Upper lobe of left lung (tissue), 6 donors: ENCODE measurements around the gene CDH8. TPM values are rescaled to one million over a fixed set of nuclear protein-coding genes. Genes with fewer than 3 reads are reported as not detected.

Experiments used
- ATAC-seq, 2 donors: fragments of 200-7000 bp; cut with Tn5 transposase; one replicate each; pipeline ENCODE4 v1.9.1; 2022; ENCODE audit warnings: mild to moderate bottlenecking in 2 of 2, moderate library complexity in 2 of 2; ENCODE audit not compliant: low FRiP score in 2 of 2
- DNase-seq, 2 donors: peaks; one replicate each; pipeline ENCODE4 v3.0.0-alpha.2; 2019 to 2020
- H3K27ac ChIP-seq, 4 donors: fragments of 200-600 bp; sonication (generic); one replicate each; pipeline ENCODE4 v1.5.1; 2016 to 2019
- H3K27me3 ChIP-seq, 4 donors: fragments of 200-600 bp; sonication (generic); one replicate each; pipeline ENCODE4 v1.5.1; 2017 to 2019
- H3K36me3 ChIP-seq, 4 donors: fragments of 200-600 bp; sonication (generic); one replicate each; pipeline ENCODE4 v1.5.1; 2016 to 2019
- H3K4me1 ChIP-seq, 4 donors: fragments of 200-600 bp; sonication (generic); one replicate each; pipeline ENCODE4 v1.5.1; 2018 to 2019
- H3K4me3 ChIP-seq, 4 donors: fragments of 200-600 bp; sonication (generic); one replicate each; pipeline ENCODE4 v1.5.1; 2017 to 2019; ENCODE audit warnings: mild to moderate bottlenecking in 2 of 4, moderate library complexity in 1 of 4
- H3K9me3 ChIP-seq, 4 donors: fragments of 200-600 bp; sonication (generic); one replicate each; pipeline ENCODE4 v1.5.1; 2018 to 2019
- EP300 ChIP-seq, 4 donors: sonication (generic); formaldehyde crosslinking; IDR thresholded peaks; one replicate each; pipeline ENCODE4 v1.5.1; 2017; ENCODE audit warnings: antibody characterized with exemption in 4 of 4, control low read depth in 2 of 4
- POLR2A ChIP-seq, 4 donors: fragments of 450-650 bp; IDR thresholded peaks; one replicate each; pipeline ENCODE4 v1.5.1; 2016 to 2017; ENCODE audit warnings: antibody characterized with exemption in 4 of 4, mild to moderate bottlenecking in 2 of 4
- POLR2AphosphoS5 ChIP-seq, 2 donors: sonication (generic); formaldehyde crosslinking; IDR thresholded peaks; one replicate each; pipeline ENCODE4 v1.5.1; 2017; ENCODE audit warnings: antibody characterized with exemption in 2 of 2
- WGBS, 2 donors: methylation state at CpG; one replicate each; pipeline ENCODE4 v1.1.5; 2017 to 2018; 5-methylcytosine and 5-hydroxymethylcytosine counted together
- total RNA-seq, 6 donors: library from RNA; depleted of rRNA in 4 of 6; stranded (reverse); fragments of >200 nt in 4 of 6; gene quantifications; one replicate each; pipeline versions ENCODE4 v1.1.0 to v1.2.1, GENCODE V29; 2016 to 2021
- TF ChIP-seq, protein P1 (sequence below), 6 experiments: fragments of 450-650 bp in 4 of 6; fragments of 200-600 bp in 2 of 6; sonication (generic) in 2 of 6; IDR thresholded peaks; one replicate each; pipeline ENCODE4 v1.5.1; 2016 to 2019; ENCODE audit warnings: antibody characterized with exemption in 6 of 6
- donor health status: DM: no; HTN: no; CAD: no; lungs with moderate emphysema.
- donor health status: DM: no; HTN: yes; CAD: no; lungs with severe emphysema.

CDH8 gene
- total RNA-seq, 6 donors from 2014 or later = 0.10 to 1.8 (median 0.31) TPM; not detected in 1

DNA sequence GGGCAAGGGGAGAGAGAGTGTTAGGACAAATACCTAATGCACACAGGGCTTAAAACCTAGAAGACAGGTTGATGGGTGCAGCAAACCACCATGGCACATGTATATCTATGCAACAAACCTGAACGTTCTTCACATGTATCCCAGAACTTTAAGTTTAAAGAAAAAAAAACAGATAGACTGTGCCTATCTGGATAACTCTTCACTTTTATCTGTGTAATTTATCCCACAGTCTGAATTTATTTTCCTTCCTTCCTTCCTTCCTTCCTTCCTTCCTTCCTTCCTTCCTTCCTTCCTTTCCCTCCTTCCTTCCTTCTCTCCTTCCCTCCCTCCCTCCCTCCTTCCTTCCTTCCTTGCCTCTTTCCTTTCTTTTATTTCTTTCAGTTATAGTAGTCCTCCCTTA, 370.7 kb downstream of the CDH8 start:
- WGBS, 2 donors = 58 to 85% methylated on average over 1 of the region's 1 CpG
- ATAC-seq (no peak), DNase-seq (no peak)
- Histone ChIP-seq H3K9me3 (no peaks in the 10 kb centered on the region), H3K27me3 (no peaks in the 10 kb centered on the region), H3K4me3 (no peak overlapping the region), H3K4me1 (no peaks in the 10 kb centered on the region), H3K36me3 (no peaks in the 10 kb centered on the region), H3K27ac (no peak overlapping the region)
- TF ChIP-seq EP300 (IDR thresholded peaks at IDR 0.05) = no peak
- no peak for TF ChIP-seq POLR2A (IDR thresholded peaks at IDR 0.05)
- TF ChIP-seq, protein P1, sequence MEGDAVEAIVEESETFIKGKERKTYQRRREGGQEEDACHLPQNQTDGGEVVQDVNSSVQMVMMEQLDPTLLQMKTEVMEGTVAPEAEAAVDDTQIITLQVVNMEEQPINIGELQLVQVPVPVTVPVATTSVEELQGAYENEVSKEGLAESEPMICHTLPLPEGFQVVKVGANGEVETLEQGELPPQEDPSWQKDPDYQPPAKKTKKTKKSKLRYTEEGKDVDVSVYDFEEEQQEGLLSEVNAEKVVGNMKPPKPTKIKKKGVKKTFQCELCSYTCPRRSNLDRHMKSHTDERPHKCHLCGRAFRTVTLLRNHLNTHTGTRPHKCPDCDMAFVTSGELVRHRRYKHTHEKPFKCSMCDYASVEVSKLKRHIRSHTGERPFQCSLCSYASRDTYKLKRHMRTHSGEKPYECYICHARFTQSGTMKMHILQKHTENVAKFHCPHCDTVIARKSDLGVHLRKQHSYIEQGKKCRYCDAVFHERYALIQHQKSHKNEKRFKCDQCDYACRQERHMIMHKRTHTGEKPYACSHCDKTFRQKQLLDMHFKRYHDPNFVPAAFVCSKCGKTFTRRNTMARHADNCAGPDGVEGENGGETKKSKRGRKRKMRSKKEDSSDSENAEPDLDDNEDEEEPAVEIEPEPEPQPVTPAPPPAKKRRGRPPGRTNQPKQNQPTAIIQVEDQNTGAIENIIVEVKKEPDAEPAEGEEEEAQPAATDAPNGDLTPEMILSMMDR (IDR thresholded peaks at IDR 0.05) = no peak
- TF ChIP-seq POLR2AphosphoS5 (IDR thresholded peaks at IDR 0.05) = no peak

GRCh38 chr16:61659936-61660335, 376.3 kb downstream of the CDH8 start:
- no peak overlapping the region for H3K4me3 ChIP-seq
- no peak for TF ChIP-seq POLR2AphosphoS5 (IDR thresholded peaks at IDR 0.05)
- TF ChIP-seq, protein P1 (IDR thresholded peaks at IDR 0.05) = no peak
- no peak for TF ChIP-seq POLR2A (IDR thresholded peaks at IDR 0.05)
- no peak for TF ChIP-seq EP300 (IDR thresholded peaks at IDR 0.05)
- H3K9me3 ChIP-seq = no peaks in the 10 kb centered on the region
- ATAC-seq = no peak
- H3K27me3 ChIP-seq = no peaks in the 10 kb centered on the region
- no peaks in the 10 kb centered on the region for H3K4me1 ChIP-seq
- no peak overlapping the region for H3K27ac ChIP-seq
- no peak for DNase-seq
- H3K36me3 ChIP-seq = no peaks in the 10 kb centered on the region

DNA sequence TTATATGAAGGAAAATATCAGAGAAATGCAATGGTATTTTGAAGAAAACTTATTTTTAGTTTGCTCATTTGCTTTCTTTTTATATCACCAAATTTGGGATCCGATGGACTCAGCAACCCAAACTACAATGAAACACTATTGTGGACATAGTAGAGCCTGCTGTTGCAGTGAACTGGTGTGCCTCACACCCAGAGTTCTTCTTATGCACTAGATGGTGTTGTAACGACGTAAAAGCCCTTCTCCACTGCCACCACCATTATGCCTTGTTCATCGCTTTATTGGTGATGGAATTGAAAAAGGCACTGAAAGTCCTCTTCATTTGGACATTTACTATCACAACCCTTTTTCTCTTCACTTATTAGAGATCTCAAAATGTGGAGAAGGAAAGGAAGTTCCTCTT, 381.3 kb downstream of the CDH8 start:
- WGBS, 2 donors = 89 to 95% methylated on average over 4 of the region's 4 CpGs

DNA sequence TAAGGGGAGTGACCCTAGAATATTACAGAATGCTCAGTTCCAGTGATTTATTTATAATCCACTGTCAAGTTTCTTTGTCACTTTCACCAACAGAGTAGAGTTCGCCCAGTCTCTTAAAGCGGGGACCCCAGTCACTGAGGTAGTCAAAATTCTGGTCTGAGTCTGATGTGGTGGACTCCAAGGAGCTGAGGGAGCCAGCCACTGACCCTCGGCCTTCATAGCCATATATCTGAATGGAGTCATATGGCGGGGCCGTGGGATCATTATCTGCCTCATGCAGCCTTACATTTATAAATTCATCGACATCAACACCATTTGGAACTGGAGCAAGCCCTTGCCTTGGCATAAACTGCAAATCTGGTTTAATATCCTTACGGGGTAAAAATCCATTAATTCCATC, 382.7 kb downstream of the CDH8 start:
- Histone ChIP-seq H3K36me3 (no peaks in the 10 kb centered on the region), H3K27me3 (no peaks in the 10 kb centered on the region), H3K9me3 (no peaks in the 10 kb centered on the region), H3K4me1 (no peaks in the 10 kb centered on the region), H3K27ac (no peak overlapping the region), H3K4me3 (no peak overlapping the region)
- TF ChIP-seq, protein P1 (IDR thresholded peaks at IDR 0.05) = no peak
- TF ChIP-seq POLR2A (IDR thresholded peaks at IDR 0.05) (no peak), EP300 (IDR thresholded peaks at IDR 0.05) (no peak)
- ATAC-seq = no peak
- 83 to 91% methylated on average over 6 to 7 of the region's 7 CpGs for WGBS, 2 donors
- DNase-seq = no peak

More for the DNA sequence above, 381.3 kb downstream of the CDH8 start:
- Histone ChIP-seq H3K27ac (no peak overlapping the region), H3K4me1 (no peaks in the 10 kb centered on the region), H3K27me3 (no peaks in the 10 kb centered on the region), H3K36me3 (no peaks in the 10 kb centered on the region), H3K9me3 (no peaks in the 10 kb centered on the region), H3K4me3 (no peak overlapping the region)
- no peak for TF ChIP-seq EP300 (IDR thresholded peaks at IDR 0.05)
- no peak for ATAC-seq
- DNase-seq = no peak

DNA sequence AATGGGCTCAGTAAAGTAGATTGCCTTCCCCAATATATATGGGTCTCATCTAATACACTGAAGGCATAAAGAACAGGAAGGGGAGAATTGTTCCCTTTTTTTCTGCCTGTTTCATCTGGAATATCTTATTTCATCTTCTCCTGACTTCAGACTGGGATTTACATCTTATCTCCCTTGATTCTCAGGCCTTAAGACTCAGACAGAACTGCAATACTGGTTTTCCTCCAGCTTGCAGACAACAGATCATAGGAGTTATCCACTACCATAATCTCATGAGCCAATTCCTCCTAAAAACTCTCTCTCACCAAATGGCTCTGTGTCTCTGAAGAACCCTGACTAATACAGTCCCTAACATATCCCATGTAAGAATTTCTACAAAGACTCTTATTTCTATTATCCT, 390.7 kb downstream of the CDH8 start:
- no peak for DNase-seq
- H3K4me3 ChIP-seq = no peak overlapping the region

More for the DNA sequence above, 390.7 kb downstream of the CDH8 start:
- TF ChIP-seq, protein P1 (IDR thresholded peaks at IDR 0.05) = no peak
- TF ChIP-seq POLR2AphosphoS5 (IDR thresholded peaks at IDR 0.05) = no peak
- no peak for TF ChIP-seq POLR2A (IDR thresholded peaks at IDR 0.05)
- no peak for TF ChIP-seq EP300 (IDR thresholded peaks at IDR 0.05)
- H3K27me3 ChIP-seq = no peaks in the 10 kb centered on the region
- H3K27ac ChIP-seq = no peak overlapping the region
- H3K4me1 ChIP-seq = no peaks in the 10 kb centered on the region
- no peak for ATAC-seq
- H3K9me3 ChIP-seq = no peaks in the 10 kb centered on the region
- no peaks in the 10 kb centered on the region for H3K36me3 ChIP-seq
